ENCODE measurements around the gene SVIL. TPM values are rescaled to one million over a fixed set of nuclear protein-coding genes. Genes with fewer than 3 reads are reported as not detected.
A peak's percentile ranks its signal among the peaks of the same experiment; 100 is the strongest.

The SVIL gene
- total and polyA plus RNA-seq, 7 donors: 70.6 to 1,728 (median 792) TPM

DNA sequence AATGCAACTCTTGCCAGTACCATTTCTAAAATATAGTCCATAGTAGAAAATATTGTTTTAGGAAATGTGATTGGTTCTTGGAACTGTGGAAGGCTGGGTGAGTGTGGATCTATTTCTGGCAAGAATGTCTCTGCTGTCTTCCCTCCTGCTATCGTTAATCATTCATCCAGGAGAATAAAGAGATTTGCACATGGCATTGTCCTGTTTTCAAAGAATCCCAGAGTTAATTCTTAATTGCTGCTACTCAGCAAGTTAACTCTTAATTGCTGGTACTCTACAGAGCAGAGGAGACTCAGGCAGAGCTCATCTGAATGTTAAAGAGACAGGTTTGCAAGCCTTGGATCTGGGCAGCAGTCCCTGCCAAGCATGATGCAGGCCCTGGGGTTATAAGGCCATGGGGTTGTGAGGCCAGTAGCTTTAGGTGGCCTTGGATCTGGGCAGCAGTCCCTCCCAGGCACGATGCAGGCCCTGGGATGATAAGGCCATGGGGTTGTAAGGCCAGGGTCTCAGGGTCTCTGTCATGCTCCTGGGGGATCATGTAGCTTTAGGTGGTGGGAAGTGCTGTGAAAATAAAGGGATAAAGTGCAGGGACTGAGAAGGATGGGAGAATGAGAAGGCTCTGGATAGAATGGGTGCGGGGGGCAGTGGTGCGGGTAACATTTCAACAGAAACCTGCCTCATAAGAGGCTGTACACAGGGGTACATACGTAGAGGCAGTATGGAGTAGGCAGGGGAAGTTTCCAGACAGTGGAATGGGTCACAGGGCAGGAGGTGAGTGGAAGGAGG lies 162.3 kb downstream of the SVIL start:
- WGBS, 3 donors: 55 to 58% (median 56%) methylated on average over 5 of the region's 5 CpGs
- peak overlapping the region; percentile 82 for H3K27ac ChIP-seq
- no peaks in the 10 kb centered on the region for H3K9me3 ChIP-seq
- no peaks in the 10 kb centered on the region for H3K27me3 ChIP-seq (ENCODE audit: insufficient read depth in 3 of 3, low read length in 2 of 3)
- H3K4me1 ChIP-seq: peaks cover 71% of the 10 kb centered on the region
- intact Hi-C loops (cut with DNase I): no loop called here
- H3K4me3 ChIP-seq: no peak overlapping the region
- peaks cover 4 to 96% of the 10 kb centered on the region in 2 donors for H3K36me3 ChIP-seq (ENCODE audit: insufficient read depth in 1 of 2, low read depth in 1 of 2)
- ATAC-seq: peak in 2 of 4 donors; percentile 38 to 47
- TF ChIP-seq CTCF (IDR thresholded peaks at IDR 0.05): no peak
- no peak for DNase-seq

GRCh38 chr10:29471544-29471859 lies 163.3 kb downstream of the SVIL start:
- peak overlapping the region; percentile 82 for H3K27ac ChIP-seq
- H3K4me1 ChIP-seq: peaks cover 71% of the 10 kb centered on the region
- intact Hi-C loops (cut with DNase I): no loop called here
- peaks cover 4 to 100% of the 10 kb centered on the region in 2 donors for H3K36me3 ChIP-seq (ENCODE audit: insufficient read depth in 1 of 2, low read depth in 1 of 2)
- no peak overlapping the region for H3K4me3 ChIP-seq
- ATAC-seq (no peak), DNase-seq (no peak)
- H3K9me3 ChIP-seq: no peaks in the 10 kb centered on the region
- WGBS, 3 donors: 47 to 57% (median 51%) methylated on average over 1 of the region's 1 CpG
- no peak for TF ChIP-seq CTCF (IDR thresholded peaks at IDR 0.05)
- no peaks in the 10 kb centered on the region for H3K27me3 ChIP-seq (ENCODE audit: insufficient read depth in 3 of 3, low read length in 2 of 3)

- H3K36me3 ChIP-seq (ENCODE audit: insufficient read depth in 1 of 2, low read depth in 1 of 2): peaks cover 4 to 100% of the 10 kb centered on the region in 2 donors
- DNase-seq (no peak), ATAC-seq (no peak)
- H3K4me3 ChIP-seq: no peak overlapping the region
- TF ChIP-seq CTCF (IDR thresholded peaks at IDR 0.05): no peak
- peaks cover 71% of the 10 kb centered on the region for H3K4me1 ChIP-seq
- intact Hi-C loops (cut with DNase I): no loop called here
- WGBS, 3 donors: 70 to 73% (median 71%) methylated on average over 14 of the region's 14 CpGs
- no peaks in the 10 kb centered on the region for H3K9me3 ChIP-seq
- H3K27ac ChIP-seq: peak overlapping the region; percentile 82
- H3K27me3 ChIP-seq (ENCODE audit: insufficient read depth in 3 of 3, low read length in 2 of 3): no peaks in the 10 kb centered on the region
These were observed 163.8 kb downstream of the SVIL start for GRCh38 chr10:29470843-29471543.

DNA sequence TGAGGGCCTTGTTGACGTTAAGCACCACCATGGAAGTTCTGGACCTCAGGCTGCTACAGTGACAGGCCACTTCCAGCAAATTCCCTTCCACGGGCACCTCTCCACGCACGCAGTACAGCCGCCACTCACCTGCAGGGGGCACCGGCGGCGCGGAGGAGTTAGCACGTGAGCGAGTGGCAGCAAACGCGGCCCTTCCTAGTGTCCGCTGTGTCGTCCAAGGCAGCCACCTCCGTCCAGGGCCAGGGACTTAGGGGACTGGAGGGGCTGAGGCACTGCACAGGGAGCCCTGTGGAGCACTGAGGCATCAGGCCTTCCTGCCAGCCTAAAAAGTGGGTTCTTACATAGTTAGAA lies 164.4 kb downstream of the SVIL start:
- intact Hi-C loops (cut with DNase I): no loop called here
- Histone ChIP-seq H3K27me3 (ENCODE audit: insufficient read depth in 3 of 3, low read length in 2 of 3) (no peaks in the 10 kb centered on the region), H3K4me1 (peaks cover 70% of the 10 kb centered on the region), H3K4me3 (no peak overlapping the region), H3K9me3 (no peaks in the 10 kb centered on the region), H3K27ac (peak overlapping the region; percentile 82), H3K36me3 (ENCODE audit: insufficient read depth in 1 of 2, low read depth in 1 of 2) (peaks cover 4 to 100% of the 10 kb centered on the region in 2 donors)
- peak; percentile 36 for TF ChIP-seq CTCF (IDR thresholded peaks at IDR 0.05)
- ATAC-seq (peak in 3 of 4 donors; percentile 29 to 38 (median 29)), DNase-seq (peak in 1 of 2 donors; percentile 68)
- 58 to 71% (median 61%) methylated on average over 16 of the region's 16 CpGs for WGBS, 3 donors

Measured in psoas muscle (tissue), 8 donors.